ENCODE measurements around the gene UGGT1.

Gene UGGT1

GRCh38 chr2:128237081-128237534 lies 146.1 kb downstream of the UGGT1 start:
- TF ChIP-seq GATA3 (IDR thresholded peaks at IDR 0.05; ENCODE audit: low read depth, low read length), result no peak
- TF ChIP-seq GATA2 (IDR thresholded peaks at IDR 0.05; ENCODE audit: low read depth, low read length), result no peak

GRCh38 chr2:128237911-128238697 lies 147.1 kb downstream of the UGGT1 start:
- TF ChIP-seq GATA3 (IDR thresholded peaks at IDR 0.05; ENCODE audit: low read depth, low read length), result no peak
- TF ChIP-seq GATA2 (IDR thresholded peaks at IDR 0.05; ENCODE audit: low read depth, low read length), result no peak

GRCh38 chr2:128241896-128242295 lies 150.9 kb downstream of the UGGT1 start:
- no peak for TF ChIP-seq GATA3 (IDR thresholded peaks at IDR 0.05; ENCODE audit: low read depth, low read length)
- TF ChIP-seq GATA2 (IDR thresholded peaks at IDR 0.05; ENCODE audit: low read depth, low read length), result no peak

Measured in SH-SY5Y (cell line).